GM18861 (cell line): Measurements from ENCODE around the gene PLA2G4D.

Source experiments
- ATAC-seq: cut with Tn5 transposase; IDR thresholded peaks from one replicate; pipeline ENCODE4 v1.9.1; 2021; ENCODE audit not compliant: unreplicated experiment

Gene PLA2G4D

DNA sequence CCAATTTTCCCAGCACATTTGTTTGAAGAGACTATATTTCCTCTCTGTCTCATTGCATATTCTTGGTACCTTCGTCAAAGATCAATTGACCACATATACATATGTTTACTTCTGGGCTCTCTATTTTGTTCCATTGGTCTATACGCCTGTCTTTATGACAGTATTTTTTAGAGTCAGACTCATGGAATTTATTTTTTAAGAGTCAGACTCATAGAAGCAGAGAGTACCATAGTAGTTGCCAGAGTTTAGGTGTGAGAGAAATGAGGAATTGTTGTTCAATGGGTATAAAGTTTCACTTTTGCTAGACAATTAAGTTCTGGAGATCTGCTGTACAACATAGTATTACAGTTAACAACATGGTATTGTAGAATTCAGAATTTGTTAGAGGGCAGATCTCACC is 35.0 kb upstream of the PLA2G4D start:
- ATAC-seq, result no peak

DNA sequence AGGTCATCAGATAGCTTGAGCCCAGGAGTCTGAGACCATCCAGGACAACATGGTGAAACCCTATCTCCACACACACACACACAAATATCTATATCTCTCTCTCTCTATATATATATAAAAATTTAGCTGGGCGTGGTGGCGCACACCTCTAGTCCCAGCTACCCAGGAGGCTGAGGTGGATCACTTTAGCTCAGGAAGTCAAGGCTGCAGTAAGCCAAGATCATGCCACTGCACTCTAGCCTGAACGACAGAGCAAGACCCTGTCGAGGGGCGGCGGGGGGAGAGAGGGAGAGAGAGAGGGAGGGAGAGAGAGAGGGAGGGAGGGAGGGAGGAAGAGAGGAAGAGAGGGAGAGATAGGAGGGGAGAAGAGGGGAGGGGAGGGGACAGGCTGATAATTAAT is 34.1 kb upstream of the PLA2G4D start:
- no peak for ATAC-seq

DNA sequence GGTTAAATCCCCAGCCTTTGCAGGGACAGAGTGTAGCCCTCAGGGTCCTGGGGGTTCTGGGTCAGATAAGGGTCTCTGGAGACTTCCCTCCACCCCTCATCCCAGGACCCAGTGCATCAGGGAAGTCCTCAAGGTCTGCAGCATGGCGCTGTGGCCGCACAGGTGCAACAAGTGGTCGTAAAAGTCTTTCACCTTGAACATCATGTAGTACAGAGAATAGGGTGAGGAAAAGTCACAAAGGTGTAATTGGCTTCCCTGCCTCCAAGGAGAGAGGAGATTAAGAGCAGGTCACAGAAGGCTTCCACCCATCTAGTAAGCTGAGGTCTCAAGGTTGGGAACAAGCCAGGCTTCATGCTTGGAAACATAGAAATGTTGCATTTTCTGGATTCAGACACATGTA is 29.2 kb upstream of the PLA2G4D start:
- ATAC-seq, result no peak

DNA sequence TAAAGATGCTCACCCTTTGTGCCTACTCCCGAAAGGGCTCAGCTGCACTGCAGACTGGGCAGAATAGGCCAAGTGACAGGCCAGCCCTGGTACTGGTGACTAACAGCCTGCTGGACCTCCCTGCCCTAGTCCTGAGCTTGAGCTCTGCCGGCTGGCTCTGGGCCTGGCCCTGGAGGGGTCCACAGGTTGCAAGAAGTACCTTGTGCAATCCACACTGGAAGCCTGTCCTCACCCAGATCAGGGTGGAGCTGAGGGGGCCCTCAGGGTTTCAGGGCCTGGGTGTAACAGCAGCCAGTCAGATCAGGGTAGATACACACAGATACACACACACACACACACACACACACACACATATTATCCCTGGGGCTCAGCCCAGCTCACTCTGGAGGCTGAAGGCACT is 27.3 kb upstream of the PLA2G4D start:
- ATAC-seq, result no peak

DNA sequence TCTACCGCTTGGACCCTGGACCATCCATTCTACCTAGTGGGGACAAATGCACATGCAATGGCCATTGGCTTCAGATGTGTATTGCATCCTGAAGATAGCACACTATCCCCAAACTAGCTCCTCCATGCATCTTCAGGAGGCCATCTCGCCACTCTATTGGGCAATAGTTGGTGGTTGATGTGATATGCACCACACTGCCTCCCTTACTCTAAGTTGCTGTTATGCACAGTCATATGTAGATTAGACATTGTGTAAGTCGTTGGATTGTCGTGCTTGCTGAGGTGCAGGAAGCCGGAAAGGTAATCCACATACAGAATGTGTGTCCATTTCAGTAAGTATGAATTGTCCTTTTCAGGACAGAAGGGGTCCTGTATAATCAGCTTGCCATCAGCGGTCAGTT is 26.7 kb upstream of the PLA2G4D start:
- no peak for ATAC-seq

DNA sequence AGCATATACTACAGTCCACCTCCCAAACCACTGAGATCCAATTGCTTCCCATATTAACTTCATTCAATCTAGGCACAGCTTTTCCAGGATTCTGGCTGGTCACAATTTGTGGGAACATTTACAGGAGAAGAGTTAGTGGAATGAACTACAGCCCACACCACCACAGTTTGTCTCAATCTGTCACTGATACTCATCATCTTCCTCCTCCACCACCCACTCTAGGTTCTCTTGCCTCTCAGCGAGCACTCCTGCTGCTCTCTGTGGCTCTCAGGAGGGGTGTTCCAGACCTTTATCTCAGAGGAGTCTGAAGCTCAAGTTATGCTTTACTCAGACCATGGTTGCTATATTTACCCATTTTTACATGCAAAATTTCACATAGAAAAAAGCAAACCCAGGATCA is 25.9 kb upstream of the PLA2G4D start:
- no peak for ATAC-seq

DNA sequence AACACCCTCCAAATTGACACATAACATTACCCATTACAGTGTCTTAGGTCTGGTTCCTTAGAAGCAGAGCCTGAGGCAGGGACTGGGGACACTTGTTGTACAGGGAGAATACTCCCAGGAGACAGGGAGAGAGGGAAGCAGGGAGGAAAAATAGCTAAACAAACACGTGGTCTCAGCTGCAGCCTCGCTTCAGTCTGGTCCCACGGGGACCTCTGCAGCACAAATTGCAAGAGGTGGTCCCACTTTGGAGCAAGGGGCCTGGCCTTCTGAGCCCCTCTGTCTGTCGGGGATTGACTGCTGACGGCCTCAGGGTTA is 25.0 kb upstream of the PLA2G4D start:
- ATAC-seq, result no peak

DNA sequence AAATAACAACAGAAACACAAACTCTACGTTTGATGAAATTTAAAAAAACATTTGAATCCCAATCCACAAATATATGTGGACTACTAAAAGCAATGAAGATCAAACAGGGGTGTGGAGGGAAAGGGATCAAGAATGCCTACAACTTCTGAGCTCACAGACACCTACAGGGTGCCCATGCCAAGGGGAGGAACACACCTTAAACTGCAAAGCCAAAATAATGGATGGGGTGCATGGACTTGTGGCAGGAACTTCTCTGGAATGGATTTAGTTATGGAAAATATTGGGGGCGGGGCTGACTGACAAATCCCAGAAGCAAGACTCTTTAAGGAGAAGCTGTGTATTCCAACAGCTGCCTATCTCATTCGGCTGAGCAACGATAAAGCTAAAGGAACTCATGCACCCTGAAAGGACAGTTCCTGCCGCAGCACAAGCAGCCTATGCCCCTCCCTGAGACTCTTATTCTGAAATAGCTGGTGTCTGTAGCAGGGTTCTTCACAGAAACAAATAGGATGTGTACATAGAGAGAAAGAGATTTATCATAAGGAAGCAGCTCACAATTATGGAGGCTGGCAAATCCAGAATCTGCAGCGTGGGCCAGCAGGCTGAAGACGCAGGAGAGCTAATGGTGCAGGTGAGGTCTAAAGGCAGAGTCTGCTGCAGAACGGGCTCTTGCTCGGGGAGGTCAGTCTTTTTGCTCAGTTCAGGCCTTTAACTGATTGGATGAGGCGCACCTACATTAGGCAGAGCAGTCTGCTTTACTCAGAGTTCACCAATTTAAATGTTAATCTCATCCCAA is 24.5 kb upstream of the PLA2G4D start:
- no peak for ATAC-seq

DNA sequence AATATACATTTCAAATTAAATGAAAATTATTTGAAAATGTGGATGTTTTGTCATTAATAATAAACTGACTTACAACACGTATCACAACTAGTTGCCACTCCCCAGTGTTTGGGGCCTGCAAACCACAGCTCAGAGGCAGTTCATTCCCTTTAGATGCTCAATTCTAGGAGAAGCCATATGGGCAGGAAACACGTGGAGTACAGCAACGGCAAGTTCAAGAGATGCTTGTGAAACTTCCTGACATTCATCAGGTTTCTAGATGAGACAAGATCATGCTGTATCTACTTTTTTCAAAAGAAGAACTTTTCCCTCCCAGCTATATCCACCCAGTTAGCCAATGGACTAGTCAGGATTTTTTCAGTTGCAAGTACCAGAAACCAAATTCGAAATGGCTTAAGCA is 17.6 kb upstream of the PLA2G4D start:
- no peak for ATAC-seq

DNA sequence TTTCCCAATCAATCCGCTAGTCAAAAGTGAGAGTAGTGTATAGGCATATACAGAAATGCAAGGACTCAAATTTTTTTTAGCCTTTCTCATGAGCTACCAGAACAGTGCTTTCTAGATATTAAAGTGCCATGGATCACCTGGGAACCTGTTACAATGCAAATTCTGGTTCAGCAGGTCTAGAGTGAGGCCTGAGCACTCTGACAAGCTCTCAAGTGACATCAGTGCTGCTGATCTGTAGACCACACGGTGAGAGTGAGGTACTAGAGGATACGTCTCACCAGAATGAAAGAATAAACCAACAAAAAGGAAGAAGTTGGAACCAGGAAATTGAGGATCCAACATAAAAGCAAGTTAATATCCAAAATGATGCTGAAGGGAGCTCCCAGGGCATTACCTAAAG is 16.0 kb upstream of the PLA2G4D start:
- ATAC-seq, result no peak

DNA sequence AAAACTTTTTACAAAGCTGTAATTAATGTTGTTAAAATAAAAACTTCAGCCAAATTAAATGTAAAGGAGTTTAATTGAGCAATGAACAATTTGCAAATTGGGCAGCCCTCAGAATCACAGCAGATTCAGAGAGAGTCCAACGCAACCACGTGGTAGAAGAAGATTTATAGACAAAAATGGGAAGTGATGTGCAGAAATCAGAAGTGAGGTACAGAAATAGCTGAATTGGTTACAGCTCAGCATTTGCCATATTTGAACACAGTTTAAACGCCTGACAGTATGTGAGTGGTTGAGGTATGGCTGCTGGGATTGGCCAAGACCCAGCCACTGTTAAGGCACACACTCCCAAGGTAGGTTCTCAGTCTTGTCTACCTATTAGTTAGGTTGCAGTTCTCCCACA is 14.4 kb upstream of the PLA2G4D start:
- ATAC-seq, result no peak

DNA sequence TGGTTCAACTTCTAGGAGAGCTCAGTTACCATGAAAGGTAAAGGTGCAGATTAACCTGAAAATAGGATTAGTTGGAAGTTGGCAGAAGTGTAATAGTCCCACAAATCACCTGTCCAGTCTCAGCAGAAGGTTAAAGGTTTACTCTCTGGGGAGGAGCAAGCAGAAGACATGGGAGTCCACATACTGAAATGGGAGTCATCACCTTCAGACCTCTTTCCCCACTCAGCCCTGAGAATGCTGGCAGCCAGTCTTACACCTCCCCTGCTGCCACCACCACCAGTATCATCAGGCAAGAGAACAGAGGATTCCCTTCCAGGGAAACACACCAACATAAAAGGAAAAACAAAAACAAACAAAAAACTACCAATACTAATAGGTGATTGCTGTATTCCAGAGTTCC is 13.8 kb upstream of the PLA2G4D start:
- ATAC-seq, result no peak

DNA sequence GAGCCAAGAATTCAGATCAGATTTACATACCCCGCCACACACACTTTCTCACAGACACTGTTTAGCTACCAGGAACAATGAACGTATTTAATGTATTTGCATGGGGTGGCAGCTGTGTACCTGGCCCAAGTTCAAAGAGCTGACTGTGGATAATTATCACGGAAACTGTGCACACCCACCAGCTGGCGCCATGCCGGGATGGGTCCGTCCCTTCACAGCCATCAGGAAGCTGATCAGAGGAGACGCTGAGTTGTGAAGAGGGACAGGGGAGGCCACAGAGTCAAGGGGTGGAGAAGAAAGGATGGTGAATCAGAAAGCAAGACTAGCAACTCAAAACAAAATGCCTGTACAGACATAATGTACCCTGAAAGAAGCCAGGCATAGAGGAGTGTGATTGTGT is 13.1 kb upstream of the PLA2G4D start:
- ATAC-seq, result no peak

DNA sequence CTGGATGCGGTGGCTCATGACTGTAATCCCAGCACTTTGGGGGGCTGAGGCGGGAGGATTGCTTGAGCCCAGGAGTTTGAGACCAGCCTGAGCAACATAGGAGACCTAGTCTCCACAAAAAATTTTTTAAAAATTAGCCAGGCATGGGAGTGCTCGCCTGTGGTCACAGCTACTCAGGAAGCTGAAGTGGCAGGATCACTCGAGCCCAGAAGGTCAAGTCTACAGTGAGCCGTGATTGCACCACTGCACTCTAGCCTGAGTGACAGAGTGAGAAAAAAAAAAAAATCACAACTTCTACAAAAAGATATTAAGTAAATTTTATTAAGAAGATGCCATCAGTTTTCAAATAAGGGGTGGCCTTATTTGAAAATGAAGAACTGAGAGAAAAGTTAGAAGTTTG is 11.9 kb upstream of the PLA2G4D start:
- ATAC-seq, result no peak

DNA sequence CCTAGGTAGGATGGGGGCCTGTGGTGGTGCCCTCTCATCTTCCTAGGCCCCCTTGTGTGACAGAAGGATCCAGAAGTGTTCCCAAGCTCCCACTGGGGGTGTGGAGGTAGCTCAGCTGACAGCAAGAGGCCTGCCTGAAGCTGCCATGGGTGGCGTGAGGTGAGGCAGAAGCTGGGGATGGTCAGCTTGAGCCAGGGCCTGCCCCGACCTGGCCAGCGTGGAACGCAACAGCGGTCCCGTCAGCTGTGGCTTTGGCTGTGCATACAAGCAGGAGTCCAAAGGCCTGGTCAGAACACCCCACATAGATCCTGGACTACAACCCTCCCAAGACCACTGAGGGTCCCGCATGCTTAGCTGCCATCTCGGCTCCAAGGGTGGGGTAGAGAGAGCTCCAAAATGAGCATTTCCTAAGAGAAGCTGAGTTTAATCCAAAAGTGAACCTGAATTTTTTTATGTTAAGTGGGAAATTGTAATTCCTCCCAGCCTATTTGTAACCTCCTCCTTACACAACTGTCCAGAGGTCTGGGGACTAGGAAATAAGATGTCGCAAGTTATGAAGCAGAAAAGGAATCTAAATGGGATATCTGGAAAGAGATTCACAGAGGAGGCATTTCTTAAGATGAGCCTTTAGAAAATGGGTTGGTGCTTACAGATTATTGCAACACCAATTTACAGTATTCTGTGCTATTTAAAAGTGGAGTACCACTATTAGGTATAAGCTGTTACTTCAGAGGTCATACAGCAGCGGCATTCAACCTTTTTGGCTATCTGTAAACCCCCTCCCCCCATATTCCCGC is 9.9 kb upstream of the PLA2G4D start:
- no peak for ATAC-seq

DNA sequence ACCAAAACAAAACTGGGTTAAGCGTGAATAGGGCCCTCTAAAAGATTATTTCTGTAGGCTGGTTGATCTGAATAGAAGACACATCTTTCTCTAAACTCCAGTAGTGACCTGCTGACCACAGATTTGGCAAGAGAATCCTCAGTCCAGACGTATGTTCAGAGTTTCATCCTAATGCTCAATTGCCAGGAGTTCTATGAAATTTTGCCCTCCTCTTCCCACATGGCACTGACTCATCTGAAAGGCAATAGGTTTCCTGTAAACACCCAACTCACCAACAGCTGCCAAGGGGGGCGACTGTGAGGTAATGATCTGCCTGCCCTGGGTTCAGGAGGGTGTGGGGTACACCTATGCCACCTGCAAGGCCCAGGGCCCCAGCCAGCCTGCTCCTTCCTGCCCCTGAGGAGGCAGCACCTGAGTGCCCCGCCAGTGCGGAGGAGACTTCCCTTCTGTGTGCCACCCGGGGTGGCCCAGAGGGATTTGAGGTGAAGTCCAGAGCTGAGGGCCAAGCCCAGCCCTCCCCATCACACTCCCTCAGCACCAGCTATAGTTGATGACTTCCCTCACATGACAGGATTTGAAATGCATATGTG is 8.4 kb upstream of the PLA2G4D start:
- no peak for ATAC-seq

DNA sequence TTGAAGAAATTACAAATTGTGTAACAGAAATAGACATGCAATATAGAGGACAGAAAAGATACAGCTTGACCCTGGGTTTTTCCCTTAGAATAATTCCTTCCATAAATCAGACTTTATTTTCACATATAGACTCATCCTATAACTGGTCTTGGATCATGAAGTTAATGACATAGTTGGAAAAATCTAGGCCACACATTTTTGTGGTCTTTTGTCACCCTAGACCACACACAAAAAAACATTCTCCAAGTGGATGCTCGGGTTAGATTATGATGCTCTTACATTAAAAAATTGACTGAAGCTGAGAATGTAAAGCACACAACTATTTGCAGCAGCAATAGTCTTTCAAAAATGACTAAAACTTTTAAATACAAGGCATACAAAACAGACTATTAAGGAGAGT is 7.5 kb upstream of the PLA2G4D start:
- ATAC-seq, result no peak

DNA sequence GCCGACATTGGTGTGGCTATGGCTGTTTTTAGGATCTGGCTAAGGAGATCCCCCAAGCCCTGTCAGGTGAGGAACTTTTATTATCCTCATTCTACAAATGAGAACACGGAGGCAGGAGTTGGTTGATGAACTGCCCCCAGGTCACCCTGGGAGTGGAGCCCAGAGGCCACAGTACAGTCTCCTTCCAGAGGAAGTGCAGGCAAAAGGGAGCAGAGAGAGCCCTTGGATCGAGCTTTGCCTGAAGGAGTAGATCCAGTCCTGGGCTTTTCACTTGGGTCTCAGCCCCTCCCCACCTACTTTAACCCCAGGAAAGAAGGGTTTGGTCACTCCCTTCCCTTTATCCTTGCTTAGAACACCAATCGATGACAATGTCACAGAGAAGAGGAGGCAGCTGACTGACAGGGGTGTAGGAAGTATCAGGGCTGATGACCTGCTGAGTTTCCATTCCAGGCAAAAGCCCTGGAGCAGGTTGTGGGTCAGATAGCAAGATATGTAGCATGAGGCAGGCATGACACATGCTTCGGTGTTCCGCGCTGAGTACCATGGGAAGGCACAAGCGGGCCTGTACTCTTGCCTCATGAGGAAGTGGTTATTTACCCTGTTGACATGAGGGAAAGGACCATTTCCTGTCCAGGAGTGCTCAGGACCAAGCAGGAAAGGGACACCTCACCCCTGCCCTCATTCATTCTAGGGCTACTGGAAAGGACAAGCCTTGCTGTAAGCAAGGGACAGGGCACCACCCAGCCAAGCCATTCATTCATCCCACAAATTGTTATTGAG is 5.8 kb upstream of the PLA2G4D start:
- ATAC-seq, result no peak

DNA sequence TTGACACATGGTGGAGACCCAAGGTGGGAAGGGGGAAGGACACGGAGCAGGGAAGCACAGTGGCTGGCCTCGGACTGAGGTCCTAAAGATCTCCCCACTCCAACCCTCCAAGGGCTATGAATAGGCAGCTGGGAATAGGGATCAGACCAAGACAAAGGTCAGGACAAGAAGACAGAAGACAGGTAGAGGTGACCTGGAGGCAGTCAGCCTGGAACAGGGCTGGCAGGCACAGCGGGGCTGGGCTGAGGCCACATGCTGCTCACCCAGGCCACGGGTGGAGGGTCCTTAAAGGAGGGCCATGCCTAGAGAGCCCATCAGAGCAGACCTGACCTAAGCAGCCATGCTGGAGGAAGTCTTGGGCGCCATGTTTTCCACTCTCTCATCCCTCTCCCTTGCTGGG is 2.7 kb upstream of the PLA2G4D start:
- no peak for ATAC-seq

DNA sequence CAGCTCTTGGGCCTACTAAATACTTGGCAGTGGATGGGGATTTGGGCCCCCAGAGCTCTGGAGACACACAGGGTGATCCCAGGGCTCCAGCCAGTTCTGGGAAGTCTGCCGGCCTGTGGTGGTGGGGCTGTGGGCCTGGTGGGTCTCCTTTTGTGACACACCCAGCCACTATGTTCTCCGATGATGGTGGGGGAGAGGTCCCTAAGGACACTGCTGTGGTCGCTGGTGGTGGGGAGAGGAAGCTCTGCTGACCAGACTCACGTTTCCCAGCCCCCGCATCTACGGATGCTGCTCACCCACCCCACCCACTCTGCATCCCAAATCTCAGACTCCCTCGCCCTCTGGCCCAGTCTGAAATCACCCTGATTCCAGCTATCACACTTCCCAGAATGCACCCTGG is 396 bp downstream of the PLA2G4D start:
- no peak for ATAC-seq
